A673 (cell line): ENCODE data around the gene FHDC1. TPM values are rescaled to one million over a fixed set of nuclear protein-coding genes. Genes with fewer than 3 reads are reported as not detected.

Experiments used
- BruUV-seq: library from RNA; stranded (reverse); fragments of 400-500 nt; replicated peaks from 2 replicates; lab custom pipeline; 2021; lab: Mats Ljungman, UMichigan
- CTCF ChIA-PET: fragments of 300-600 bp; sonication (Branson Sonifier 250); formaldehyde crosslinking; loops from one replicate; lab custom pipeline; 2022; ENCODE audit warnings: antibody characterized with exemption; lab: Charles Lee
- POLR2A ChIA-PET: fragments of 300-600 bp; sonication (Branson Sonifier 250); formaldehyde crosslinking; loops from one replicate; lab custom pipeline; 2022; ENCODE audit warnings: antibody characterized with exemption; ENCODE audit not compliant: low non-redundant PET; lab: Charles Lee
- DNase-seq: peaks from one replicate; pipeline ENCODE4 v3.0.0-alpha.2; 2015; ENCODE audit warnings: low spot score
- H3K27ac ChIP-seq: fragments of 200-600 bp; sonication (generic); 2 replicates; pipeline ENCODE4 v1.5.1; 2016; ENCODE audit warnings: mixed run types, low read depth, mild to moderate bottlenecking, mixed read lengths, antibody characterized with exemption, low read length; ENCODE audit not compliant: poor library complexity, severe bottlenecking
- H3K27me3 ChIP-seq: fragments of 200-600 bp; sonication (generic); replicated peaks from 2 replicates; pipeline ENCODE4 v1.6.1; 2017; ENCODE audit warnings: mixed run types, low read depth, mild to moderate bottlenecking, mixed read lengths, antibody characterized with exemption, low read length; ENCODE audit not compliant: insufficient read depth, poor library complexity
- H3K36me3 ChIP-seq: fragments of 200-600 bp; sonication (generic); 2 replicates; pipeline ENCODE4 v1.6.1; 2016; ENCODE audit warnings: mixed run types, mild to moderate bottlenecking, mixed read lengths, antibody characterized with exemption, low read length; ENCODE audit not compliant: insufficient read depth, poor library complexity, severe bottlenecking
- H3K4me1 ChIP-seq: fragments of 200-600 bp; sonication (generic); 2 replicates; pipeline ENCODE4 v1.6.1; 2017; ENCODE audit warnings: mixed run types, mild to moderate bottlenecking, mixed read lengths, antibody characterized with exemption, low read length; ENCODE audit not compliant: insufficient read depth, poor library complexity, severe bottlenecking
- H3K4me3 ChIP-seq: fragments of 200-600 bp; sonication (generic); 2 replicates; pipeline ENCODE4 v1.5.1; 2016; ENCODE audit warnings: low read depth, mixed run types, mild to moderate bottlenecking, mixed read lengths, low read length; ENCODE audit not compliant: poor library complexity, severe bottlenecking
- H3K9me3 ChIP-seq: fragments of 200-600 bp; sonication (generic); 2 replicates; pipeline ENCODE4 v1.6.1; 2016; ENCODE audit warnings: mixed run types, low read depth, mild to moderate bottlenecking, mixed read lengths, antibody characterized with exemption, low read length; ENCODE audit not compliant: poor library complexity, severe bottlenecking
- CTCF ChIP-seq: fragments of 300-800, 200-600 bp; sonication (generic); conservative IDR thresholded peaks from 2 replicates; pipeline ENCODE4 v1.5.1; 2017; ENCODE audit warnings: low read depth, mild to moderate bottlenecking, antibody characterized with exemption, low read length, moderate library complexity, mixed read lengths
- EZH2 ChIP-seq: fragments of 200-600 bp; sonication (generic); IDR thresholded peaks from 2 replicates; pipeline ENCODE4 v1.6.1; 2017; ENCODE audit warnings: borderline replicate concordance, low read depth, mild to moderate bottlenecking, mixed read lengths, antibody characterized with exemption, low read length; ENCODE audit not compliant: poor library complexity, severe bottlenecking
- intact Hi-C: fragments of 100-400 bp; cut with micrococcal nuclease; formaldehyde crosslinking; loops from one replicate; pipeline ENCODE4 v1.10.0; 2022; ENCODE audit not compliant: unreplicated experiment
- total RNA-seq: library from RNA; stranded (reverse); gene quantifications from 2 replicates; pipeline ENCODE4 v1.2.3, GENCODE V29; 2021

Gene FHDC1
- total RNA-seq, 1 experiment from 2014 or later, result 0.26 TPM

- no peak for DNase-seq
- Histone ChIP-seq H3K9me3 (peaks cover under 1% of the 10 kb centered on the region), H3K36me3 (no peaks in the 10 kb centered on the region), H3K4me1 (no peaks in the 10 kb centered on the region), H3K4me3 (no peak overlapping the region), H3K27ac (no peak overlapping the region), H3K27me3 (no peaks in the 10 kb centered on the region)
- CTCF ChIA-PET, result no interaction called here
- TF ChIP-seq EZH2 (no peak), CTCF (no peak)
- intact Hi-C loops, result no loop called here
- no TSS peak for BruUV-seq
- POLR2A ChIA-PET, result no interaction called here
These were observed 10.3 kb upstream of the FHDC1 start for GRCh38 chr4:152925851-152926250.

- intact Hi-C loops, result no loop called here
- DNase-seq, result no peak
- BruUV-seq, result no TSS peak
- POLR2A ChIA-PET, result no interaction called here
- no peaks in the 10 kb centered on the region for H3K4me1 ChIP-seq
- H3K36me3 ChIP-seq, result no peaks in the 10 kb centered on the region
- no peaks in the 10 kb centered on the region for H3K9me3 ChIP-seq
- CTCF ChIA-PET, result no interaction called here
- no peak for TF ChIP-seq EZH2
- no peak for TF ChIP-seq CTCF
- H3K27me3 ChIP-seq, result no peaks in the 10 kb centered on the region
- H3K27ac ChIP-seq, result no peak overlapping the region
- no peak overlapping the region for H3K4me3 ChIP-seq
These were observed 9.2 kb upstream of the FHDC1 start for GRCh38 chr4:152926959-152927358.

- no peaks in the 10 kb centered on the region for H3K36me3 ChIP-seq
- H3K27ac ChIP-seq, result no peak overlapping the region
- TF ChIP-seq EZH2 (no peak), CTCF (no peak)
- ChIA-PET POLR2A (no interaction called here), CTCF (no interaction called here)
- H3K4me3 ChIP-seq, result no peak overlapping the region
- no peaks in the 10 kb centered on the region for H3K27me3 ChIP-seq
- BruUV-seq, result no TSS peak
- no peaks in the 10 kb centered on the region for H3K4me1 ChIP-seq
- DNase-seq, result no peak
- intact Hi-C loops, result no loop called here
- H3K9me3 ChIP-seq, result no peaks in the 10 kb centered on the region
These were observed 8.4 kb upstream of the FHDC1 start for GRCh38 chr4:152927737-152928136.
